Psoas muscle (tissue), 8 donors: Measurements from ENCODE around the gene RIPOR3. TPM values are rescaled to one million over a fixed set of nuclear protein-coding genes. Genes with fewer than 3 reads are reported as not detected.
A peak's percentile ranks its signal among the peaks of the same experiment; 100 is the strongest.
"Not testable (repeated sequence)": the region's sequence is repeated elsewhere in the genome, so short reads cannot be mapped to it uniquely, and the experiment has no call there.

Experiments
- ATAC-seq, 4 donors: fragments of 200-7000 bp; cut with Tn5 transposase; one replicate each; pipeline ENCODE4 v1.9.1; 2020; ENCODE audit warnings: moderate library complexity in 3 of 4, mild to moderate bottlenecking in 2 of 4
- DNase-seq, 2 donors: peaks; one replicate each; pipeline ENCODE4 v3.0.0-alpha.2; 2020
- H3K27ac ChIP-seq: fragments of 200-600 bp; one replicate; pipeline ENCODE4 v1.8.0; 2022
- H3K27me3 ChIP-seq, 3 donors: fragments of 200-600 bp in 1 of 3; one replicate each; pipeline versions ENCODE4 v1.6.1 to v1.8.0; 2013 to 2022; ENCODE audit warnings: low read length in 2 of 3, mild to moderate bottlenecking in 2 of 3, moderate library complexity in 1 of 3; ENCODE audit not compliant: insufficient read depth in 3 of 3
- H3K36me3 ChIP-seq, 2 donors: fragments of 200-600 bp in 1 of 2; one replicate each; pipeline versions ENCODE4 v1.6.1 to v1.8.0; 2013 to 2022; ENCODE audit warnings: low read depth in 1 of 2, mild to moderate bottlenecking in 1 of 2, moderate library complexity in 1 of 2; ENCODE audit not compliant: insufficient read depth in 1 of 2
- H3K4me1 ChIP-seq: fragments of 200-600 bp; one replicate; pipeline ENCODE4 v1.8.0; 2022
- H3K4me3 ChIP-seq: fragments of 200-600 bp; one replicate; pipeline ENCODE4 v1.8.0; 2022; ENCODE audit warnings: mild to moderate bottlenecking
- H3K9me3 ChIP-seq: fragments of 200-600 bp; one replicate; pipeline ENCODE4 v1.8.0; 2022
- CTCF ChIP-seq: fragments of 200-600 bp; IDR thresholded peaks from one replicate; pipeline ENCODE4 v1.8.0; 2022; ENCODE audit warnings: antibody characterized with exemption
- WGBS, 3 donors: extraction: QIAGEN DNeasy Blood & Tissue Kit; methylation state at CpG; one replicate each; pipeline versions ENCODE4 v1.1.6 to v1.1.7; 2013; 5-methylcytosine and 5-hydroxymethylcytosine counted together
- intact Hi-C, 2 donors: fragments of 100-400 bp; cut with DNase I; formaldehyde crosslinking; loops; one replicate each; pipeline versions ENCODE4 v1.11.0 to v1.14.2; 2022
- polyA plus RNA-seq, 3 donors: library from polyadenylated mRNA; stranded (reverse); fragments of 200-250 nt; gene quantifications; one replicate each; pipeline ENCODE4 v1.2.3, GENCODE V29; 2013
- total RNA-seq, 4 donors: library from RNA; stranded (reverse); fragmentation: NEBNext Ultra II Directional in 2 of 4; extraction: Animal tissue kit (Norgen Biotek cat#: 25700) in 2 of 4; gene quantifications; one replicate each; pipeline versions ENCODE4 v1.2.1 to v1.2.4, GENCODE V29; 2021 to 2023
- donor health status: healthy with polysubstance abuse.
- donor health status: DM: no; HTN: no; CAD: no; lungs with moderate emphysema.
- donor health status: Bipolar disorder and iron deficiency.
- donor health status: healthy.
- donor health status: DM: yes; HTN: yes; CAD: no.
- donor health status: DM: no; HTN: no; CAD: no.
- donor health status: DM: no; HTN: no; CAD: no.
- donor health status: DM: yes; HTN: yes; CAD: no.

RIPOR3 gene
- total and polyA plus RNA-seq, 7 donors = 3.1 to 5.7 (median 5.2) TPM

GRCh38 chr20:50645253-50646068 lies 45.9 kb downstream of the RIPOR3 start:
- WGBS, 3 donors = 56 to 62% (median 56%) methylated on average over 23 of the region's 23 CpGs
- Histone ChIP-seq H3K9me3 (no peaks in the 10 kb centered on the region), H3K4me3 (no peak overlapping the region), H3K27ac (peak overlapping the region; percentile 68), H3K36me3 (no peaks in the 10 kb centered on the region), H3K4me1 (no peaks in the 10 kb centered on the region), H3K27me3 (no peaks in the 10 kb centered on the region)
- ATAC-seq = peak; percentile 79 to 89 (median 82)
- TF ChIP-seq CTCF = no peak
- peak; percentile 83 to 89 for DNase-seq
- intact Hi-C loops = no loop called here

- WGBS, 3 donors = 61 to 70% (median 64%) methylated on average over 4 of the region's 4 CpGs
- no peak overlapping the region for H3K27ac ChIP-seq
- H3K36me3 ChIP-seq = no peaks in the 10 kb centered on the region
- H3K4me1 ChIP-seq = peaks cover 3% of the 10 kb centered on the region
- H3K4me3 ChIP-seq = no peak overlapping the region
- ATAC-seq = no peak
- intact Hi-C loops = no loop called here
- H3K9me3 ChIP-seq = no peaks in the 10 kb centered on the region
- no peak for DNase-seq
- TF ChIP-seq CTCF = no peak
- no peaks in the 10 kb centered on the region for H3K27me3 ChIP-seq
These were observed 49.0 kb downstream of the RIPOR3 start for GRCh38 chr20:50642288-50642803.

- H3K4me1 ChIP-seq, H3K9me3 ChIP-seq, H3K36me3 ChIP-seq, intact Hi-C loops, DNase-seq, H3K27ac ChIP-seq, ATAC-seq, H3K4me3 ChIP-seq, H3K27me3 ChIP-seq: not testable (repeated sequence)
- WGBS, 3 donors = 66 to 74% (median 66%) methylated on average over 8 to 9 of the region's 11 CpGs
These were observed 49.6 kb downstream of the RIPOR3 start for GRCh38 chr20:50641625-50642287.

GRCh38 chr20:50639971-50640711 lies 51.2 kb downstream of the RIPOR3 start:
- intact Hi-C loops, H3K36me3 ChIP-seq, ATAC-seq, H3K27me3 ChIP-seq, DNase-seq, H3K27ac ChIP-seq, H3K9me3 ChIP-seq, H3K4me3 ChIP-seq: not testable (repeated sequence)
- WGBS, 3 donors = 67 to 74% (median 74%) methylated on average over 16 to 19 of the region's 20 CpGs
- peaks cover 16% of the 10 kb centered on the region for H3K4me1 ChIP-seq

- peak in 1 of 2 donors; percentile 37 for DNase-seq
- 86 to 91% (median 91%) methylated on average over 10 to 12 of the region's 15 CpGs for WGBS, 3 donors
- H3K27me3 ChIP-seq, H3K4me3 ChIP-seq, H3K9me3 ChIP-seq, H3K27ac ChIP-seq, ATAC-seq, H3K36me3 ChIP-seq, intact Hi-C loops: not testable (repeated sequence)
- H3K4me1 ChIP-seq = peaks cover 16% of the 10 kb centered on the region
These were observed 53.1 kb downstream of the RIPOR3 start for GRCh38 chr20:50638015-50638847.
